Fibroblast of upper back skin (primary cell): ENCODE results near the gene ZNF594.
"Not testable (repeated sequence)": the region's sequence is repeated elsewhere in the genome, so short reads cannot be mapped to it uniquely, and the experiment has no call there.

Source experiments
- DNase-seq: peaks from one replicate; pipeline ENCODE4 v3.0.0-alpha.2; 2013

ZNF594 gene

GRCh38 chr17:5200360-5200759 is 8.7 kb upstream of the ZNF594 start:
- no peak for DNase-seq

GRCh38 chr17:5198472-5198871 is 6.8 kb upstream of the ZNF594 start:
- no peak for DNase-seq

GRCh38 chr17:5194346-5194745 is 2.7 kb upstream of the ZNF594 start:
- DNase-seq, result peak; percentile 77

- DNase-seq, result no peak
Observed at GRCh38 chr17:5184288-5184687, 7.4 kb downstream of the ZNF594 start.

- no peak for DNase-seq
Observed at GRCh38 chr17:5183410-5183793, 8.3 kb downstream of the ZNF594 start.

- DNase-seq, result no peak
Observed at GRCh38 chr17:5182597-5183409, 8.9 kb downstream of the ZNF594 start.

GRCh38 chr17:5181509-5182305 is 10.0 kb downstream of the ZNF594 start:
- DNase-seq, result no peak

- no peak for DNase-seq
Observed at GRCh38 chr17:5179003-5179402, 12.7 kb downstream of the ZNF594 start.

- DNase-seq, result not testable (repeated sequence)
Observed at GRCh38 chr17:5175027-5175426, 16.6 kb downstream of the ZNF594 start.

GRCh38 chr17:5165791-5166564 is 25.7 kb downstream of the ZNF594 start:
- peak; percentile 25 for DNase-seq

- no peak for DNase-seq
Observed at GRCh38 chr17:5164436-5164835, 27.2 kb downstream of the ZNF594 start.

- not testable (repeated sequence) for DNase-seq
Observed at GRCh38 chr17:5161793-5162192, 29.9 kb downstream of the ZNF594 start.

GRCh38 chr17:5160702-5161101 is 31.0 kb downstream of the ZNF594 start:
- not testable (repeated sequence) for DNase-seq

GRCh38 chr17:5146122-5146521 is 45.5 kb downstream of the ZNF594 start:
- not testable (repeated sequence) for DNase-seq

GRCh38 chr17:5142877-5143276 is 48.8 kb downstream of the ZNF594 start:
- not testable (repeated sequence) for DNase-seq

- no peak for DNase-seq
Observed at GRCh38 chr17:5139458-5139732, 52.3 kb downstream of the ZNF594 start.

- no peak for DNase-seq
Observed at GRCh38 chr17:5138616-5139457, 52.8 kb downstream of the ZNF594 start.

- DNase-seq, result not testable (repeated sequence)
Observed at GRCh38 chr17:5138198-5138544, 53.5 kb downstream of the ZNF594 start.

GRCh38 chr17:5137511-5138197 is 54.0 kb downstream of the ZNF594 start:
- not testable (repeated sequence) for DNase-seq

GRCh38 chr17:5136580-5137412 is 54.9 kb downstream of the ZNF594 start:
- DNase-seq, result not testable (repeated sequence)
